ENCODE measurements around the gene SHANK2.

Gene SHANK2

DNA sequence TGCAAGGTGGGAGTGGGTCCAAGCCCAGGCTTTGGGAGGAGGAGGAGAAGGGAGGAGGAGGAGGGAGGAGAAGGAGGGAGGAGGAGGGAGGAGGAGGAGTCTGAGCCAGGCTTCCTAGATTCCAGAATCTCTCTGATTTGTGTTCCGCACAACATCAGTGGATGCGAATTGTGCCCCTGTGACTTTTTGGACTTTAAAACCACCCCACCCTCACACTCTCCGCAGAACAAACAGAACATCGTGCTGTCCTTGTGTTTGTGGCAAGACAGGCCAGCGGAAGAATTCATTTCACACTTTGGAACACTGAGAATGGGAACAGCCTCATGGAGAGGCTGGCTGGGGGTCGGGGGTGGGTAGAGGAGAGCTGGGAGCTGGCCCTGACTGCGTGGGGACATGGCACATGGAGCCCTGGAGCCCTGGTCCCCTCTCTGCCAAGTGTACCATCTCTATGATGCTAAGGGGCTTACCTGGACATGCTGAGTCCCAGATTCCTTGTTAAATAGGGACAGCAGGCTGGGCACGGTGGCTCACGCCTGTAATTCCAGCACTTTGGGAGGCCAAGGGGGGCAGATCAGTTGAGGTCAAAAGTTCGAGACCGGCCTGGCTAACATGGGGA is 16.4 kb upstream of the SHANK2 start:
- DNase-seq = no peak

DNA sequence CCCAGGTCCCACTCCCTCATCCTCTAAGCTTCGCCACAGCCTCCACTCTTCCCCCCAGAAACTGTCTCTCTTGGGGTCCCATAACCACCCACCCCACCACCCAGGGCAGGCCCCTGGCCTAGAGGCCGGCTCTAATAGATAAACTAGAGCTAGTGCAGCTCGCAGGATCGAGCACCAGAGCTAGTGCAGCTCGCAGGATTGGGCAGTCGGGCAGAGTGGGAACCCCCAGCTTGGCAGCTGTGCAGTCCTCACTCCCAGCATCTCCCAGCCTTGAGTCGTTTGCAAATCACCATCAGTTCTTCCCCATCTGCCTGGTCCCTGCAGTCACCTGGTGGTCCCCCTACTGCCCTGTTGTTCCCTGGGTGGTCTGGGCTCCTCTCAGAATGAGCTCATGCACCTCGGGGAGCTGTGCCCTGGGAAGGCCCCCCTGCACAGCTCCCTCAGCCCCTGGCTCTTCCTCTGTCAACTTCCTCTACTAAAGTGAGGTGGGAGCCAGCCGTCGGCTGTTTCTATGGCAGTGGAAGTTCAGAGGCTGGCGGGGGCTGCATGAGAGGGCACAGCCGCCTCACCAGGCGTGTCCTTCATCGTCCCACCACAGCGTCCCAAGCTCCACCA is 15.5 kb upstream of the SHANK2 start:
- no peak for DNase-seq

DNA sequence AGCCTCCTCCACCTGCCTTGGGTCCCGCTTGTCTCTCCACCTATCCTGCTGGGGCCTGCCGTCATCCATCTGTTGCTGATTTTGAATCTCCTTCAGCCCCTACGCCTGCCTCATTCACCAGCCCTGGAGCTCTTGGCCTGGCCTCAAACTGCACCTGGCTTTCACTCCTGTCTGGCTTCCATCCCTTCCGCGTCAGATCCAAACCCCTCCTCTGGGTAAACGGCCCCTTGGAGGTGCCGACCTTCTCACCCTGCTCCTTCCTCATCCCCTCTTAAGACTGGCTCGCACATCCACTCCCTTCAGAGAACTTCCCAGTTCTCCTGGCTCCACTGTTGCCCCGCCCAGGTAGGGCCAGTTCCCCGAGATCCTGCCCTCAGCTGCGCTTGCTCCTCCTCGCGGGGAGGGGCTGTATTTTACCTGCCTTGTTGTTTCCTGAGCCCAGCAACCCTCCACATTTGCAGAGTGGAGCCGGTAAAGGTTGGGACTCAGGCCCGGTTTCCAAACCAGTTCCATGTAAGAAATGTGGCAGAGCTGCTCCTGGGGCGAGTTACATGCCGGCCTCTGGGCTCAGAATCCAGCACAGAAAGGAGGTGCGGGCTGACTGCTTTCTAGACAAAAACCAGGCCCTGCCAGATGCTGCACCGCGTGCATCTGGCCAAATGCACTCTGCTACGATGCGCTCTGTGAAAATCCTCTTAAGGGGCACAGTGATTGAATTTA is 13.9 kb upstream of the SHANK2 start:
- DNase-seq = no peak

DNA sequence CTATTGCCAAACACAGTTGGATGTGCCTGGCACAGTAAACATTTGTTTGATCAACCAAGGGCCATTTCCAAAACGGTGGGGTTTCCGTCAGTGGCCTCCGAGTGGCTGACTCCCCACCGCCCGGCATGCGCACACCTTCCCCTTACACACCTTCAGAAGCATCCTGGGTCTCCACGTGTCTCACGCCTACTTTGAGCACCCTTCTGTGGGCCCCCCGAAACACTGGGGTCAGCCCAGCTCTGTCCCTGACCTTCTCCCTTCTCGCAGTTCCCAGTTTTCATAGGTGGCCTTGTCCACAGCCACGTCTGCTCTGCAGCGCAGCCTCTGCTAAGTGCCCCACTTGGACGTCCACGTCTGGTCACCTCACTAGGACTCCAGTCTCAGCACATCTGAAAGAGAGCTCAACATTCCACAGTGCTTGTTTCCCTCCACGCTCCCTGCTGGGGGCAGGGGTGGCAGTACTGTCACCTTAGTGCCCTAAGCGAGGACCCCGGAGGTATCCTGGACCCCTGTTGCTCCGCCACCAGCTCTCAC is 13.2 kb upstream of the SHANK2 start:
- no peak for DNase-seq

DNA sequence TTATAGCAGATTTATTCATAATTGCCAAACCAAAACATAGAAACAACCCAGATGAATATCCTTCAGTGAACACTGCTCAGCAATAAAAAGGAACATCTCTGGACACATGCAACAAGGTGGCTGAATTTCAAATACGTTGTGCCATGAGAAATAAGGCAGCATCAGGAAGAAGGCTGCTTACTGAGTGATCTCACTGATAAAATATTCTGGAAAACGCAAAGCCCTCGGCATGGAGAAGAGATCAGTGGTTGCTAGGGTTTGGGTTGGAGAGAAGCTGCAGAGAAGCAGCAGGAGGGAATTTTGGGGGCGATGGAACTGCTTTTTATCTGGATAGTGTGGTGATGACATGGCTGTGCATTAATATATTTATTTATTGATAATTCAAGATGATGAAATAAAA is 11.0 kb upstream of the SHANK2 start:
- DNase-seq = no peak

DNA sequence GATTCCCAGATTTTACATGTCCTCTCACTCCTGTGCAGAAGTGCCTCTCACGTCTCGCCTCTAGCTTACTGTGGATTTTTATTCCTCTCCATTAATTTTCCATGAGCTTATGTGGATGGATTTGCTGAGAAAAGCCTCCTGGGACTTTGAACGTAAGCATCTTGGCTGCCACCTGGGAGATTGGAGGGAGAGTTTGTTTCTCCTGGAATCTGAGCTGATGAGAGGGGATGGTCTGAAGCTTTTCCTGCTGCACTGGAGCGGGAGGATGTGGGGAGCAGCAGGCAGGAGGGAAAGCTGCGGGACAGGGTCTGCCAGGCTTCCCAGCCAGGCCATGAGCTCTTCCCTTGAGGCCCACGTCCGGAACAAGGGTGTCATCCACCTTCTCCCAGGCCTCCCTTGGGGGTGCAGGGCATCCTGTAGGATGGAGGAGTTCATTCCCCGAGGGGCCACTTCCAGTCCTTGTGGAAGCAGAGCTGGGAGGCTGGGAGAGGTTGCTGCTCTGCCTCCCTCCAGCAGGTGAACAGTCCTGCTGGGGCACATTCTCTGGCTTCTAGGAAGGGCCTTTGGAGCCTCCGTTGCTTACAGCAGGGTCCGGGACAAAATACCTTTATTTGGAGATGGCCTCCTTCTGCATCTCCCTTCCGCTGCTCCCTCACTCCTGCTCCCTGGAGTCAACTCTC is 3.6 kb upstream of the SHANK2 start:
- no peak for DNase-seq

DNA sequence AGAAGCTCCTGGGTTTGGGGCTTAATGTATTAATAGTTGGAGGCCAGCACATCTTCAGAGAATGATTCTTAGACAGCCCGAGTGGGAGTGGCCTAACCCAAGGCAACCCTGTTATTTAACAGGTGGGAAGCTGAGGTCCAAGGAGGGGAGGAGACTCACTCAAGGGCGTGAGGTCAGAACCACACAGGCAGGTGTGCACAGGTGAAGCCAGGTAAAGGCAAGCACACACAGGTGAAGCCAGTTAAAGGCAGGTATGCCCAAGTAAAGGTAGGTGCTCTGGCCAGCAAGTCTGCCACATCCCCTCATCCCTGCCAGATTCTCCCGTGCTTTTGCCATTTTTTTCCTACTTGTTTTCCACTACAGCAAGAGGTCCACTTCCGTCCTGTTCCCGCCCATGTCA is 2.9 kb upstream of the SHANK2 start:
- DNase-seq = peak in 1 of 2 experiments; percentile 25

DNA sequence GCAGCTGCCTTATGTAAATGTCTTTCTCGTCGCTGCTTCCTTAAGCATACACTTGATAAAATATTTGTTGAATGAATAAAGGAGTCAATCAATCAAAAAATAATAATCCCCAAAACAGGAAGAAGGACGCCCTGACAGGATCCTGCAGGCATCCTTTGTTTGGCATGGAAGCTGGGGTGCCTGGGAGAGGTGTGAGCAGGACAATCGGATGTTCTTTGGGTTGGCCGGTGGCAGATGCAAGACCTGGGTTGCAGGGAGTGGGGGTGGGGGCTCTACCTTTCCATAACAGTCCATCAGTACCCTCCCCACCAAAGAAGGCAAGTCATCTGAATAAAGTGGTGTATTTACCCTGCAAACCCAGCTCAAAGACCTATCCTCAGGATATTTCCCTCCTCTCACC is 1.4 kb upstream of the SHANK2 start:
- DNase-seq = no peak

DNA sequence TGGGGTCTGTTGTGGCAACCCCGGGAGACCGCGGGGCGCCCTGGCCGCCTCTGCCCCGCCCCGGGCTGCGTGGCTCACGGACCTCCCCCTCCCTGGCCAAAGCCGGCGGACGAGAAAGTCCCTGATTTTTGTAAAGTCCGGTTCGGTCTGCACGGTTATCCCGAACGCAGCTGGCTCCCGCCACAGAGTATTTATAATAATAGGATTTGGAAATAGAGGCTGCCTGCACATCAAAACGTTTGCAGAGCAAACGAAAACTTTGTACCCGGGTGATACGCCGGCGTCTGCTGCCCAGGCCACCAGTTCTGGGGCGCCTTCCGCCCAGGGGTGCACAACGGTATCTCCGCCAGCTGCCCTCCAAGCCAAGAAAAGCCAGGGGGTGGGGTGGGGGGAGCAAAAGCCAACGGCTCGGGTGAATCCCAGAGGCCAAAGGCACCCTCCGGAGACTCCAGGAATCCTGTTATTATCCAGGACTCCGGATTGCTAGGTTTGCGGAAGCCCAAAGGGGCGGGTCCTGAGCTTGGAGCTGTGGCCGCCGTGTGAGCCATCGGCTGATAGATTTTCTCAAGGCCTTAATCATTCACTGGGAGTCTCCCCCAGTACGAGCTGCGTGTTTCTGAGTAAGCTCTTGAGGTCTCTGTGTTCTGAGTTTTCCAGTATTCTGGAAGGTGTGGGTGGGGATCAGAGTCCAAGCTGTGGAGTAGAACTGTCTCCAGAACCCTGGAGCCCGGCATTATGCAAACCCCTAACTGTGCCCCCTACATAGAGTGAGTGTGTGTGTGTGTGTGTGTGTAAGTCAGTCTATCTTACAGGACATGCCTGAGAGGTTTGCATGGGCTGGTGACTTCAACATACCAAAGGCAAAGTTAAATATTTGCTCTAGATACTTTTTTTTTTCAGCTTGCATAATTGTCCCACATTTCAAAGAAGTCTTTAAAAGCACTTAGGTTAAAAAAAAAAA is 673 bp upstream of the SHANK2 start:
- DNase-seq = peak; percentile 65 to 79

DNA sequence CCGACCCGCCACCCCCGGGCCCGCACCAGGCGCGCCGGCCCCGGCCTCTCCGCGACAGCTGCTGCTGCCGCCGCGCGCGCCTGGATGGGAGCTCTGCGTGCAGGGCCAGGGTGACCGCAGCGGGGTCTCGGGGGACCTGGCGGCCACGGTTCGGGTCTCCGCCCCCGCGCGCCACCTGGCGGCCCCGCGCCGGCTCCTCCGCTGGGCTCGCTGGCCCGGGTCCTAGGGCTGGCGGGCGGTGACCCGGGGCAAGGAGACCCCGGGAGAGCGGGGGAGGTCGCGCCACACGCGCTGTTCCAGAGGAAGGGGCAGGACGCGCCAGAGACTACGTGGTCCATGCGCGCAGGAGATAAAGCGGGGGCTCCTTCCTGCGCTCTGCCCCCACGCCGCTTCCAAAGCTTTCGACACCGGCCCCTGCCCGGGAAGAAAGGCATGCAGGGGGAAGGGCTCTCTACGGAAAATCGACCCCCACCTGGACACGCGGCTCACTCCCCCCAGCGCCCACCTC is 562 bp downstream of the SHANK2 start:
- peak in 1 of 2 experiments; percentile 88 for DNase-seq

DNA sequence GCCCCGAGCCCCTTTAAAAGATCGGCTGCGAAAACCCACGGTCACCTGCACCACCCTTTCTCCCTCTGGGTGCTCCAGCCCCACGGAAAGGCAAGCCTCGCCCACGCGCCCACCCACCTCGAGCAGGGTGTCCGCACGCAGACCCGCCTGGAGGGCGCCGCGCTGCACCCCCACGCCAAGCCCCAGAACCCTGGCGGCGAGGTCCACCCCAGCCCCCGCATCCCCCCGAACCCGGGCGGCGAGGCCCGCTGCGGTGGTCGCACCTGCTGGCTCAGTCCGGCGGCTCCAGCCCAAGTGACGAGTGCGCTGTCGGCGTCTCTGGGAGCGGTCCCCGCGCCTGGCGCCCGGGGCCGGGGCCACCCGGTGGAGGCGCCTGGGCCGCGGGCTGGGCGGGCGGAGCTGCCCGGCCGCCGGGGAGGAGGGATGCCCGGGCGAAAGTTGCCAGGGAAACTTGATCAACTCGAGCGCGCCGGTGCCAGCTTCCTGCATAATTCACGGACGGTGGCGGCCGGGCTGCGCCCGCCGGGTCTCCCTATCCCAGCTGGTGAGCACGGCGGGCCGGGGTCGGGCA is 1.1 kb downstream of the SHANK2 start:
- DNase-seq = peak in 1 of 2 experiments; percentile 87

DNA sequence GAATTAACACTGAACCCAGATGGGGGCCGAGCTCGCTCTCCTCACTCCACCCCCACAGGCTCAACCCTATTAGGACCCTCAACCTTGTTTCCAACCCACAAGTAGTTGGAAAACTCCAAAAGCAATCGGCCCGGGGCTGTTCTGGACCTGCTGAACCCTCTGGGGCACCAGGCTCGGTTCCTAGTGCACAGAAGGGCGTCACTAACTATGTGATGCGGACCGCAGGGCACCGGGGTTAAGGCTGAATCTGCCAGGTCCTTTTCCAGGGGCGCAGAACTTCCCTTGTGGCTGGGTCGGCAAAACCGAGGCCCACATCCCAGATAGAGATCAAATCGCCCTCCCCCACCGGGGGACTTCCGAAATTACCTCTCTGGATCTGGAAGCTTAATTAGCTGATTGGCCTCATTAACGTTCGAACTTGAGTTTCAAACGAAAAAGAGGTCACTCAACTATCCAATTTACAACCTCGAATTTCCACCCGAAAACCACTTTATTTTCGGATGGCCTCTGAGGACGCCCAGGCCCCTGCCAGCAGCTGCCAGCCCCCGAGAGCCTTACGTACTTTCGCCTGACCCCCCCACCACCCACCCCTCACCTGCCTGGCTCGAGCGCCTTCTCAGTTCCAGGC is 1.7 kb downstream of the SHANK2 start:
- DNase-seq = no peak

DNA sequence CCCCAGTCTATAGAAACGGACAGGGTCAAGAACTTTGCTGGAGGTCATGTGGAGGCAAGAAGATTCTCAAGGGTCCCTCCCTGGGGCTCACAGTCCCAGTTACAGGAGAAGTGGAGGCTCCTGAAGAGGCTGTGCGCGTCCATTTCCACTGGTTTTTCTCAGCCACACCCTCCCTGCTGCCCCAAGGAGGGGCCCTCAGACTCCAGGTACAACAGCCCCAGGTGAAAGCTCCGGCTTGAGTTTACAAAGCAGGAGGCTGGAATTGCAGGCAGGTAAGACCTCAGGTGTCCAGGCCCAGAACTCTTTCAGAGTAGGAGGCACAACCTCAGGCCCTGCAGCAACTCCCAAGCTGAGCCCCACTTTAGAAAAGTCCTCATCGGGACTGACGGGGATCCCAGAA is 3.1 kb downstream of the SHANK2 start:
- DNase-seq = no peak

DNA sequence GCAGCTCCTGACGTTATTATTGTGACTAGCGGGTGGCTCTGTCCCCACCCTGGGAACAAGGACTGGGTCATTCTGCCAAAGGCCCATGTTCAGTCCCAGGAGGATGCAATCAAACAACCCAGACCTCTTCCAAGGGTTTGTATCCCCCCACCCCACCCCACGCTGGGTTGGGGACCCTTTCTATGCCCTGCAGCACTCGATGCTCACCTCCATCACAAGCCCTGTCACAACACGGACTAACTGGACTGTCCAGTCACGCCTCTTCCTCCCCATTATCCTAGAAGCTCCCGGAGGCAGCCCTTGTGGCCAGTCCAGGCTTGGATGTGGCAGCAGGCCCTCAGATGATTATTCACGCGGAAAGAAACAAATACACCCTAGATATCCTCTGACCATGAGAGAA is 3.7 kb downstream of the SHANK2 start:
- DNase-seq = no peak

DNA sequence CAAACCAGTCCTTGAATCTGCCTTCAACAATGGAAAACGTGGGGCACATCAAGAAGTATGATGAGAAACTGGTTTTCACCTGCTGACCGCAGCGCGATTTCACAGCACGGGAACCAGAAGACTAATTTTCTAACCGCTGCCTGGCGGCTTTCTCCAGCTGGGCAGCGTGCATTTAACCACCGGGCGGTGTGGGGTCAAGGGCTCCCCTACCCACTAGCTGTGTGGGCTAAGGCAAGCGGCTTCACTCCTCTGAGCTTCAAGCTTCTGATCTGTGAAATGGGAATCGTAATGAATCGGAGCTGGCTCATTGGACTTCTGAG is 4.2 kb downstream of the SHANK2 start:
- DNase-seq = no peak

DNA sequence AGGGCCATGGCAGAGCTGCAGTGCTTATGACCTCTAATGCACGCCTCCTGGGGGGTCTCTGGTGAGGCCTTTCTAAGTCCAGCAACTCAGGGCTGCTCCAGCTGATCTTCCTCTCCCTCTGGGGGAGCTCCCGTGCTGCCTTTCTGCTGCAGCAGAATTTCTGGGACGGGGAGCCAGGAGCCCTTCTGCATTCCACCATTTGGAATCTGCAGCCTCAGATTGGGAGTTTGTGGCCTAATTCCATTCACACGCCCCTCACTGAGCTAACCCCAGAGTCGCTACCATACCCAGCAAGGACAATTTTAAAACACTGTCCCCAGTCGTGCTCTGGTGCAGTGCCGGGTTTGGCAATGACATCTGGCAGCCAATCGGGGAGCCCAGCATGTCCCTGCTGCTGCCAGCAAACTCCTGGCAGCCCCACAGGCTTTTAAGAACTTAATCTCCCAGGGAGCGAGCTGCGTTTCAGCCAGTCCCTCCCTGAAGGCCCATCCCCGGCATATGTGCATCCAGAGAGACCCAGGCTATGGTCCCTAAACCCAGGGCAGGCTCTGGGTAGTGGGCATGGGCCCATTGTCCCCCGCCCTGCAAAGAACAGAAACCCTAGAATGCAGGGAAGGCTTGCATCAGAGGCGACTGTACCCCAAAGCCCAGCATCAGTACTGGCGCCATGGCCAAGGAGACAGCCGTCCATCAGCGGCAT is 4.7 kb downstream of the SHANK2 start:
- DNase-seq = no peak

DNA sequence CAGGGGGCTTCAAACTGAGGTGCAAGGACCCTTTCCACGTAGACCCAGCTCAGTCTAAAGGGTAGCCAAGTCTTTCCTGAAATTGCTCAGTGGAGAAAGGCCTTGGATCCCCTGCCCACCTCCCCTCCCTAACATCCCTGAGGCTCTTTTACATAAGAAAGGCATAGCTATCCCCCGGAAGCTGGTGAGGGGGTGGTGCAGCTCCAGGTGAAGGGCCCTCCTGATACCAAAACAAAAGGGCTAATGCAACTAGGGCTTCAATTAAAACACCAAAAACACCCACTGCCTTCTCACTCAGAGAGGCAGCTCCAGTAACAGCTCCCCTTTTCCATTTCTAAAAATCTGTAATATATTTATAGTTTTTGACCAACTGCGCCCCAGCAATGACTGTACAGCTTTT is 5.8 kb downstream of the SHANK2 start:
- no peak for DNase-seq

DNA sequence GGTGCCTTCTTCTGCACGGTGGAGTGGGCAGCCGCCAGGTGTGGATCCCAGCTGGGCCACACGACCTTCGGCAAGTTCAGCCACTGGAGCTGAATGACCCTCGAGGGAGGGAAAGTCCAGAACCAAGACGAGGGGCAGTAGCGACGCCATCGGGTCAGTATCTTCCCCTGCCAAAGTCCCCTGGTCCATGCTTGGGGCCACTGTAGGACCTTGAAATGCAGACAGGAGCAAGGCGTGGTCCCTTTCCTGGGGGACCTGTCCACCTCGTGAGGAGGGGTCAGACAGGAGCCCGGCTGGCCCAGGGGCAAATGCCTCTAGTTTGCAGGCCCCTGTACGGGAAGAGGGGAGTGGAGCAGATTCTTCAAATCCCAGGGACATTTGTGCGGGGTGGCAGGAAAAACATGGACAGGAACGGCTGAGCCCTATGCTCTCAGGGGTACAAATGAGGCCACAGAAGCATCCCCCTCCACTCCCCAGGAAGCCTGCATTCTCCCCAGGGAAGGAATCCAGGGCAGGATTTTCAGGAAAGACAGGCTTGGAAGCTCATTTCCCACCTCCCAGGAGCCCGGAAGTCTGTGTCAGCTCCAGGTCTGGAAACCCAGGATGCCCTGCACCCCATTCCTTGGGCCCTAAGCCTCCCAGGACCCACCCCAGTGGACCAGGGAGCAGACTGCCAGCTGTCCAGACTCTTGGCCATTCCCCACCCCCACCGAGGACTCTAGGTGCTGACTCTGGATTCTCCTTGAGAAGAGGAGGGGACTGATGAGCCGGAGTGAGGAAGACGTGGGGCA is 6.6 kb downstream of the SHANK2 start:
- DNase-seq = no peak

DNA sequence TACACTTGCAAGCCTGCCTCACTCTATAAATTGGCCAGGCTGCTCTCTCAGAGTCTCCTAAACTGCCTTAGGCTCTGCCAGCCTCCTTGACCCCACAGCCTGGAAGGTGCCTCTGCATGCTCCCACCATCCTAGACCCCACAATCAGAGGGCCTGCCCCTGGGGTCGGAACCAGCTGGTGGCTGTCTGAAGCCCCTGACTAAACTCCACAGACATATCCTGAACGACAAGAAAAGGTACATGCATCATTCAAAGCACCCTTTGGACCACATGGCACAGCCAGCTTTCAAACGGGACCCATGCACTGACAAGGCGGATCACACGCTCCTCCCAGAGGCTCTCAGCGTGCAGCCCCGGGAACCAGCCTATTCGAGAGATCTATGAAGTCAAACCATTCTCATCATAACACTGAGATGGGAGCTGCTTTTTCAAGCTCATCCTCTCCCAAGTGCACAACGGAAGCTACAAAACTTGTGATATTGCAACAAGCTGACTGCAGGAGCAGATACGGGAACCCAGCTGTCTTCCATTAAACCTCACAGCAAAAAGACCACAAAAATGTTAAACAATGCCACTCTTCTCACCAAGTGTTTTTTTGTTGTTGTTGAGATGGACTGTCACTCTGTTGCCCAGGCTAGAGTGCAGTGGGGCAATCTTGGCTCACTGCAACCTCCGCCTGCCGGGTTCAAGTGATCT is 8.1 kb downstream of the SHANK2 start:
- no peak for DNase-seq

Data from NCI-H526 (cell line).